Measurements from ENCODE around the gene TMEM178B. TPM values are rescaled to one million over a fixed set of nuclear protein-coding genes. Genes with fewer than 3 reads are reported as not detected.

The TMEM178B gene
- total RNA-seq, 1 experiment from 2014 or later, result 0.21 TPM

DNA sequence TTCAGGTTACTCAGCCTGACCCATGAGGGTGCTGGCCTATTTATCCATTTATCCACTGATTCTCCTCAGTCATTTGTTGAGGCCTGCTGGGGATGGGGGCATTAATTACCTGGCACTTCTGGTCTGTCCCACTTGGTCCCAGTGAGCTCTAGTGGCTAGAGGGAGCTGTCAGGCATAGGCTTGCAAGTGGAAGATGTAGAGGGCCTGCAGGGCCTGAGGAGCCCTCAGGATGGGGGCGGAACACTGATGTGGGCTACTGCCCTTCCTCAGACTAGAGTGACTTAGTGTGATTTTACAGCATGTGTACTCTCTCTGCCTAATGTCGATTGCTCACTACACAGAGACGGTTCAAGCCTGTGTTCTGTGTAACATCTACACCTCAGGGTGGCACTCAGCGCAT lies 45.3 kb downstream of the TMEM178B start:
- no peak for DNase-seq (ENCODE audit: low read depth, low spot score)
- in situ Hi-C loops (cut with HindIII; ENCODE audit: low pct_unique_long_range_greater_than_20kb, low sequenced_read_pairs), result no loop called here

DNA sequence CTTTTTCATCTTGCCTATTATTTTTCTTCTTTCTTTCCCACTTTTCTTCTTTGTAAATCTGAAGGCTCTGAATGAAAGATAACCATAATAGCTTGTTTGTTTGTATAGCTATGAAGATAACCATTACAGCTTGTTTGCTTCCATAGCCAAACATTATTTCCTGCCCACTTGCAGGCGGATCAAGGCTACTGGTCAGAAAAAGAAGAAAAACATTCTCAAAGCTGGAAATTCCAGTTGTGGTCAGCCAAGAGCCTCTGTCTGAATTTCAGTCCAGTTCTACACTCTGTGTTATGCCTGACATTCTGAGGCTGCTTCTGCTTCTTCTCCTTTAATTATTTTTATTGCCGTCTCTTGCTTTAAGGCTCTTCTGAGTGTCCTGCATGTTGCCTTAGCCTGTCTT lies 48.9 kb downstream of the TMEM178B start:
- DNase-seq (ENCODE audit: low read depth, low spot score), result no peak
- in situ Hi-C loops (cut with HindIII; ENCODE audit: low pct_unique_long_range_greater_than_20kb, low sequenced_read_pairs), result no loop called here

DNA sequence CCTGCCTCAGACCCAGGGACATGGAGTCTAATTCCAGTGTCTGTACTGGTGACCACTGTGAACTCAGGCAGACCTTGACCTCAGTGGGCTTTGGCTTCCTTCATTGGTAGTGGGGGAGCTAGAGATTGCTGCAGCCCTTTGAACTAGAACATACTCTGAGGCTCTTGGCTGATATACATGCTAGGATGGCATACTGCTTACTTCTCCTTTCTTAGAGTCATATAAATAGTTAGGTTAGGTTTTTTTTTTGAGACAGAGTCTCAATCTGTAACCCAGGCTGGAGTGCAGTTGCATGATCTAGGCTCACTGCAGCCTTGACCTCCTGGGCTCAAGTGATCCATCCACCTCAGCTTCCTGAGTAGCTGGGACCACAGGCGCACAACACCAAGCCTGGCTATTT lies 49.7 kb downstream of the TMEM178B start:
- in situ Hi-C loops (cut with HindIII; ENCODE audit: low pct_unique_long_range_greater_than_20kb, low sequenced_read_pairs), result no loop called here
- DNase-seq (ENCODE audit: low read depth, low spot score), result no peak

DNA sequence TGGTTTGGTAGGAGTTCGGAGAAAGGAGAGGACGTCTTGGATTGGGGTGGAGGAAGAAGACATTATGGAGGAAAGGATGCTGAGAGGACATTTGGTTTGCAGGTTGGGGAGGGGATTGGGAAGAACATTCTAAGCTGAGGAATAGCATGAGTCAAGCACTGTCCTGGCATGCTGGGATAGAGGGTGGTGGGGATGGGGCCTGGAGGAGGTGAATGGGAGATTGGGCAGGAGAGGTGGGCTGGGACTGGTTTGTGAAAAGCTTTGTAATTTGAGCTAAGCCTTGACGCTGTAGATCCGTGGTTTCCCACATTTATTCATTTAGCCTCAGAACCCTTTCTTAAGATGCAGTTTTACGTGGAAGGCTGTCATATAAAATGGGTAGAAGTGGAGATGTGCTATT lies 52.2 kb downstream of the TMEM178B start:
- DNase-seq (ENCODE audit: low read depth, low spot score), result no peak
- in situ Hi-C loops (cut with HindIII; ENCODE audit: low pct_unique_long_range_greater_than_20kb, low sequenced_read_pairs), result no loop called here

DNA sequence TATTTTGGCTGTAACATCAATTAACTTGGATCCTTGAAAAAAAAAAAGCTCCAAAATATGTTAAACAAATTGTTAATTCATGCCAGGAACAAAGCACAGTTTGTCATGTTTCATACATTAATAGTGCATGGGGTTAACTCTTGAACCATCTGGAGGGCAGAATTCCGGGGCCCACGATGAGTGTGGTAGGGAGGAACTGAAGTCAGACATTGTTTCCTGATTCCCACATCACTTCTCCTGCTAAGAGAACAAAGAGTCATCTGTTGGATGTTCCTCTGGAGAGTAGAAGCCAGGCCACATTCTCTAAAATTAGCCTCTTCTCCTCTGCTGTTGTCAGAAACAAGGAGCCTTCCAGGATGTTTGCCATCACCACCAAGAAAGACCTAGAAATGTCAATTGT lies 54.6 kb downstream of the TMEM178B start:
- in situ Hi-C loops (cut with HindIII; ENCODE audit: low pct_unique_long_range_greater_than_20kb, low sequenced_read_pairs), result no loop called here
- peak; percentile 100 for DNase-seq (ENCODE audit: low read depth, low spot score)

DNA sequence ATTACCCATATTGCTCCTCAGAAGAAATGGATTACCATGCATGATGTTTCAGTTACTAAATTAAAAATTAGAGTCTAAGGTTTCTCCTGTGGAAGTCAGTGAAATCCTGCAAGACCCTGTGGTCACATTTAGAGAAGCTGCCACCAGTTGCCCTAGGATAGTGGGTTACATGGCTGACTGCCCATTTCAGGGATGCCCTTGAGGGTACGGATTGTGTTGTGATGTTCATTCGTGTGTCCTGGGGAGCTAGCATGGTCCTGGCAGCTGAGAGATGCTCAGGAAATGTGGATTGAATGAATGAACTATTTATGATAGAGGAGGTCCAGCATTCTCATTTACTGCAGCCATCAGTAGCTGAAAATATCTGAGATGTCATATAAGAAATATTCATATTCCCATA lies 55.1 kb downstream of the TMEM178B start:
- peak; percentile 87 for DNase-seq (ENCODE audit: low read depth, low spot score)
- in situ Hi-C loops (cut with HindIII; ENCODE audit: low pct_unique_long_range_greater_than_20kb, low sequenced_read_pairs), result no loop called here

DNA sequence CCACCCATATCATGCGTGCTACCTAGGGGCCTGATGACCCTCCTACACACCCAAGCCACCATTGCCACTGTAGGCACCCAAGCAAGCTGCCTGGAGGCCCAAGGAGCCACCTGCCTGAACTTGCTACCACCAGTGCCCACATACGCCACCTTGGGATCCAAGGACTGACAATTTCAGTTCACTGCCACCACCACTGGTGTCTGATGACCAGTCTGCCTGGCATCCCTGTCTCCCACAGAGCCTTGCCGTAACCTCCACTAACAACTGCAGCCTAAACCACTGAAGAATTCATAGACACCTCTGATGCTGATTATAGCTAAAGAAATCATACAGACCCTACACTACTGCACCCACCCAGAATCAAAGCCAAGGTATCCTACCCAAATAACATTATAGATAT lies 58.8 kb downstream of the TMEM178B start:
- no peak for DNase-seq (ENCODE audit: low read depth, low spot score)
- in situ Hi-C loops (cut with HindIII; ENCODE audit: low pct_unique_long_range_greater_than_20kb, low sequenced_read_pairs), result no loop called here

DNA sequence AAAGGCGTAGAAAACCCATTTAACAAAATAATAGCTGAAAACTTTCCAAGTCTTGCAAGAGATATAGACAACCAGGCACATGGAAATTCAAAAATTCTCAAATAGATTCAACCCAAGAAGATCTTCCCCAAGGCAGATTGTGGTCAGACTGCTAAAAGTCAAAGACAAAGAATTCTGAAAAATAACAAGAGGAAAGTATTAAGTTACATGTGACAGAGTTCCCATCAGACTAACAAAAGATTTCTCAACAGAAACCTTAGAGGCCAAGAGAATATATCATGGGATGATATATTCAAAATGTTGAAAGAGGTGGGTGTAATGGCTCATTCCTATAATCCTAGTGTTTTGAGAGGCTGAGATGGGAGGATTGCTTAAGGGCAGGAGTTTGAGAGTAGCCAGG lies 59.8 kb downstream of the TMEM178B start:
- peak; percentile 45 for DNase-seq (ENCODE audit: low read depth, low spot score)
- in situ Hi-C loops (cut with HindIII; ENCODE audit: low pct_unique_long_range_greater_than_20kb, low sequenced_read_pairs), result no loop called here

DNA sequence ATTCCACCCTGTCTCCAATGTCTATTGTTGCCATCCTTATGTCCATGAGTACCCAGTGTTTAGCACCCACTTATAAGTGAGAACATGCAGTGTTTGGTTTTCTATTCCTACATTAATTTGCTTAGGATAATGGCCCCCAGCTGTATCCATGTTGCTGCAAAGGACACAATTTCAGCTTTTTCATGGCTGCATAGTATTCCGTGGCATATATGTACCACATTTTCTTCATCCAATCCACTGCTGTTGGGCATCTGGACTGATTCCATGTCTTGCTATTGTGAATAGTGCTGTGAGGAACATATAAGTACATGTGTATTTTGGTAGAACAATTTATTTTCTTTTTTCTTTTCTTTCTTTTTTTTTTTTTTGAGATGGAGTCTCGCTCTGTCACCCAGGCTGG lies 68.2 kb downstream of the TMEM178B start:
- DNase-seq (ENCODE audit: low read depth, low spot score), result no peak
- in situ Hi-C loops (cut with HindIII; ENCODE audit: low pct_unique_long_range_greater_than_20kb, low sequenced_read_pairs), result no loop called here

DNA sequence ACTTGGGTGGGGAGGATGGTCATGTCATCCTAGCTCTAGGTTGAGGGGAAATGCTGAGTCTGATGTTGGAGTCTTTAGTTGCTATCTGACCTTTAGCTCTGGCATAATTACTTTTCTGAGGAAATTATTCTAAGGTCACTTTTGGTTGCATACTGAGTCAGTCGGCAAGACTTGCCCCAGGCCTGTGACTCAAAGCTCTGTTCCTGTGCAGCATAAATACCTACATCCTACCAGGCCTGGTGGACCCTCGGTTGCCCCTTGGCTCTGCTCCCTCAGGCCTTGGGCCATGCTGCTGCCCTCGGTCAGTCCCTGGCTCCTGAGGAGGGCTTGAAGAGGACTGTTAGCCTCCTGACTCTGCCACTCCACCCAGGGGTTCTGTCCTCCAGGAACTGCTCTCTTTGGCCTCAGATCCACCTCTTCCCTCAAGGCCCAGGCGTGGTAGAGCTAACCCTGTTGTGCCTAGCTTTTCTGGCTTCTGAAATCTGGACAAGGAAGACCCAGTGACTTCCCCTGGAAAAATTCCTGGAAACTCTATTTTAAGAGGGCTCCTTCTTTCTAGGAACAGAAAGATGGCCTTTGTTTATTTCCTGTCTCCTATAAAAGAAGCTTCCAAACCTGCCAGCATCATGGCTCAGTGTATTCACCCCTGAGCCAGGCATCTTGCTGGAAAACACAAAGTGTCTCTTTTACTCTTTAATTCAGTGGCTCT lies 71.2 kb downstream of the TMEM178B start:
- in situ Hi-C loops (cut with HindIII; ENCODE audit: low pct_unique_long_range_greater_than_20kb, low sequenced_read_pairs), result no loop called here
- peak; percentile 43 for DNase-seq (ENCODE audit: low read depth, low spot score)

DNA sequence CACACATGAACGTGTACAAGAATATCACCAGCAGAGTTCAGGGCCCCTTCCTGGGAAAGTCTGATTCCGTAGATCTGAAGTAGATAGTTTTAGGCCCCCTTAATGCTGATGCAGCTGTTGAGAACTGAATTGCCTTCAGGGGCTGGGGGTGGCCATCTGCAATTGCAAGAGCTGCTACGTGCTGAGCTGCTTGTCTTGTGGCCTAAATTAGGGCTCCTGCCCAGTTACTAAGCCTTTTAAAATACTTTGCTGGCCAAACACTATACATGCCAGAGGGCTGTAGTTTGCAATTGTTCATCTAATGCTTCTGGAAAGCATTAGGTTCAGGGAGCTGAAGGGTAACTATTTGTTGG lies 71.7 kb downstream of the TMEM178B start:
- in situ Hi-C loops (cut with HindIII; ENCODE audit: low pct_unique_long_range_greater_than_20kb, low sequenced_read_pairs), result no loop called here
- no peak for DNase-seq (ENCODE audit: low read depth, low spot score)

DNA sequence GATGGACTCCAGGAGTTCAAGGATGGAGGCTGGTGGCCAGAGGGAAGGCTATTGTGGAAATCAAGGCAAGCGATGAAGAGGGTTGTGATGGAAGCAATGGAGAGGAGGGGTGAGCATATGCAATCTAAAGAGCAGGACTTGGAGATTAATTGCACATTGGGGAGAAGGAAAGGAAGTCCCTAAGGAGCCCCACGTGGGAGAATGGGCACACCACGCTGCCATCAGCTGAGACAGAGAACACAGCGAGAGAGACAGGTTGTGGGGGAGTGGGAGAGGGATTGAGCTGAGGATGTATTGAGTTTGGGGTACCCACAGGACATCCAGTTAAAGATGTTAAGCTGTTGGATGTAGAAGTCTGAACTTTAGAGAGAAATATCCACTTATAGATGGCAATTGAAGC lies 73.6 kb downstream of the TMEM178B start:
- in situ Hi-C loops (cut with HindIII; ENCODE audit: low pct_unique_long_range_greater_than_20kb, low sequenced_read_pairs), result no loop called here
- no peak for DNase-seq (ENCODE audit: low read depth, low spot score)

DNA sequence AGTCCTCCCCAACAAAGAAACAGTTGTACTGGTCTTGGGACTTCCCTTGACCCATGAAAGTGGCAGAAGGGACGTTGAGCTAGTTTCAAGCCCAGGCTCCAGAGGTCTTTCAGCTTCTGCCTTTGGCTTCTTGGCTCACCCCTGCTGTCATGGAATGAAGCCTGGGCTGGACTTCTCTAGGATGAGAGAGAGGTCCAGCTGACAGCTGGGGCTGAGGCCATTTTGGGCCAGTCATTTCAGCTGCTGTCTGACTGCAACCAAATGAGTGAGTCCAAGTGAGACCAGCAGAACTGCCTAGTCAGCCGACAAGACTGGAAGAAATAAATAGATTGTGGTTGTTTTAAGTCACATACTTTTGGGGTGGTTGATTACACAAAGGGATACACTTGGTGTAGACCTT lies 76.6 kb downstream of the TMEM178B start:
- in situ Hi-C loops (cut with HindIII; ENCODE audit: low pct_unique_long_range_greater_than_20kb, low sequenced_read_pairs), result no loop called here
- no peak for DNase-seq (ENCODE audit: low read depth, low spot score)

DNA sequence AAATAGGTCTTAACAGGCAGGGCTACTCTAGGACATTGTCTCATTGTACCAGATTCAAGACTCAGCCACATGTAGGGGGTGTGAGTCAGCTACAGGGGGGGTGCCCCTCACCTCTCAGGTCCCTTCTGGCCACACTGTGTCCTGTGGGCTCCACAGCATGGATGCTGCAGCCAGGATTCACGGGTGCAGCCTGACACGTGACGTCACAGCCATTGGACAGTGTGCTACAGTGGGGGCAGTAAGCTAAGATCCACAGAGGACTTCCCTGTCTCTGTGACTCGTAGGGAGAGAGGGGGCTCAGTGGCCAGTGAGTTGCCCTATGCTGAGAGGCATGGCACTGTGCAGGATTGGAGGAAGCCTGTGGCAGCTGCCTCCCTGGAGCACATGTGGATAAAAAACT lies 77.9 kb downstream of the TMEM178B start:
- in situ Hi-C loops (cut with HindIII; ENCODE audit: low pct_unique_long_range_greater_than_20kb, low sequenced_read_pairs), result no loop called here
- no peak for DNase-seq (ENCODE audit: low read depth, low spot score)

DNA sequence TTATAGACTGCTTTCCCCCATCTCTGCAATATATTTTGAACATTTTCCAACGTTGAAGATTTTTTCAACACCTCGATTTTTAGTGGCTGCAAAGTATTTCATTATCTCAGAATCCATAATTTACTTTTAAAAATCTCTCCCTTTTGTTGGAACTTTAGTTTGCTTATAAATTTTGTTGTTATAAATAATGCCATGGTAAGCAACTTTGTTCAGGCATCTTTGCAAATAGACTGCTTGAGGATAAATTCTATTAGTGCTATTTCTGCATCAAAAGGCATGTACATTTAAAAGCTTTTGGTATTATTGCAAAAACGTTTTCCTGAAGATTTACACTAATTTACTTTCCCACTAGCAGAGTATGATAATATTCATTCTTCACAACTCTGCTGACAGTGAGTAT lies 79.4 kb downstream of the TMEM178B start:
- no peak for DNase-seq (ENCODE audit: low read depth, low spot score)
- in situ Hi-C loops (cut with HindIII; ENCODE audit: low pct_unique_long_range_greater_than_20kb, low sequenced_read_pairs), result no loop called here

DNA sequence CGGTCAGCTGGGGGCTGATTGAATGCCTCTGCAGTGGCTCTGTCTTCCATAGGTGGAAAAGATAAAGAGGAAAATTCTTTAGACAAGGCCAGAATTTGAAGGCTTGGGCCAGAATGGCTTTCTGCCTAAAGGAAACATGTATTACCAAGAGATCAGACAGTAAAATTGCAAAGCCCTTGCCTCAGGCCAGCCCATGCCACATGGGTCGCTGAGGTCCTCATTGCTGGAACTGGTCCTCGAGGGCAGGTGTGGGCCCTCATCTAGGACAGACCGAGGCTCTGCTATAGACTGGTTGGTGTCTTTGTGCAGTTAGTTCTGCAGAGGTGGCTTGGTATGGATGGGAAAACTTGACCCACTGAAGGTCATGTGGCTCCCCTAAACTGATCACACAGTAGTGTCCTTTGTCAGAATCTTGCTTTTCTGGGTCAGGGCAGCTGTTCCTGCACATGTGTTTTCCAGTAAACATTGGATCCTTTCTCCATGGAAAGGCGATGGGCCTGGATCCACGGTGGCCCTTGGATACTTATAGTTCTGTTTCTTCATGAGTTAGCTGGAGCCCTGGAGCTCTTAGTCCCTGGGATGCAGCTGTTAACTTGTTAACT lies 80.4 kb downstream of the TMEM178B start:
- in situ Hi-C loops (cut with HindIII; ENCODE audit: low pct_unique_long_range_greater_than_20kb, low sequenced_read_pairs), result no loop called here
- peak; percentile 67 for DNase-seq (ENCODE audit: low read depth, low spot score)

DNA sequence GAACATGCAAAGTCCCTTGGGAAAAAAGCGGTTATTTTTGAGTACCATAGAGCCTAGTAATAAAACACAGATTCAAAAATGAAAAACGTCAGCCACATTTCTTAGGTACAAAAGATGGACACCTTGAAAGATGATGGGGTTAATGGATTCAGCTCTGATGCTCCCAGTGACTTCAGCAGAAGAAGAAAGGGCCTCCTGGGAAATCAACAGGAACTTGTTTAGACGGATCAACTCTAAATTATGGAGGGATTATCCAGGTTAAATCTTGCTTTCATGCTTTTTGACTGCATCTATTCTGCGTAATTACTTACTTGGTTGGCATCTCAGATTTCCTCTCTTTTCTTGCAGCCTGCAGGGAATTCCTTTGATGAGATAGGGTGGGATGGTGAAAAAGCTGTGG lies 82.5 kb downstream of the TMEM178B start:
- no peak for DNase-seq (ENCODE audit: low read depth, low spot score)
- in situ Hi-C loops (cut with HindIII; ENCODE audit: low pct_unique_long_range_greater_than_20kb, low sequenced_read_pairs), result no loop called here

DNA sequence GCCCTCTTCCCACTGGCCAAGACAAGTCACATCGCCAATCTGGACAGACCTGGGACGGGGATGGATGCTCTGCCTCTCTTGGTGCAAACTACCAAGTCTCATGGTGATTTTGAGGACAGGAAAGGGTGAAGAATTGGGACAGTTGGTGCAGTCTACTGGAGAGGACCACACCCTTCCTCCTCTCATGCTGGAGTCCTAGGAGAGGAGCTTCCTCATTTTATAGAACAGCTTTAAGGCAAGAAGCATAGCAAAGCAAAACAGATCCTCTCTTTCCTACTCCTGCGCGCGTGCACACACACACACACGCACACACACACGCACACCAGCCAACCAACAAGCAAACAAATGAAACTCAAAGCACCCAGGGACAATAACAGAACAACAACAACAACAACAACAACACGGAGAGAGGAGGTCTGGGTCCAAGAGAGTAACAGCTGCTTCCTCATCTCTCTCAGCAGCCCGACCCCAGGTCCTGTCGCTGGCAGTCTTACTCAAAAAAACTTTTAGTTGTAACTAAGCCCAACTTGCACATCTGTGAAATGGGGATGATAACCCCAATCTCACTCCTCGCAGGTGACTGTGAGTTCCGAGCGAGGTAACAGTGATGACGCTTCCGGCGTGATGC lies 83.4 kb downstream of the TMEM178B start:
- DNase-seq (ENCODE audit: low read depth, low spot score), result no peak
- in situ Hi-C loops (cut with HindIII; ENCODE audit: low pct_unique_long_range_greater_than_20kb, low sequenced_read_pairs), result no loop called here

DNA sequence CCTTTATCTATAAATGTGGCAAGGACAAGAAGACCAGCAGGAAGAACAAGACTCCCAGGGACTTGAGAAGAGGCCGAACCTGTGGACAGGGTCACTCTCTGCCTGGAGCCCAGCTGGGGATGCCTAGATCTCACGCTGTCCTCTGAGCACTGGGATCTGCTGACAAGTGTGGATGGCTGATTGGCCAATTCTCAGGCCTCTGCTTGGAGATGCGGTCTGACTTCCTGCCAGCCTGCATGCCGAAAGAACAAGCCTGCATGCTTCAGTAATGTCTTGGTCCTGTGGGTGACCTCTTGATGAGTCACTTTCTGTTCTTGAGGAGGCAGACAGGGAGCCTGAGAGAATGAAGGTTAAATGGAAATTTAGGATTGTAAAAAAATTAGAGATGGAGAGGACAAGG lies 84.7 kb downstream of the TMEM178B start:
- peak; percentile 85 for DNase-seq (ENCODE audit: low read depth, low spot score)
- in situ Hi-C loops (cut with HindIII; ENCODE audit: low pct_unique_long_range_greater_than_20kb, low sequenced_read_pairs), result no loop called here
